ENCODE data around the gene ESPNL.

Gene ESPNL

DNA sequence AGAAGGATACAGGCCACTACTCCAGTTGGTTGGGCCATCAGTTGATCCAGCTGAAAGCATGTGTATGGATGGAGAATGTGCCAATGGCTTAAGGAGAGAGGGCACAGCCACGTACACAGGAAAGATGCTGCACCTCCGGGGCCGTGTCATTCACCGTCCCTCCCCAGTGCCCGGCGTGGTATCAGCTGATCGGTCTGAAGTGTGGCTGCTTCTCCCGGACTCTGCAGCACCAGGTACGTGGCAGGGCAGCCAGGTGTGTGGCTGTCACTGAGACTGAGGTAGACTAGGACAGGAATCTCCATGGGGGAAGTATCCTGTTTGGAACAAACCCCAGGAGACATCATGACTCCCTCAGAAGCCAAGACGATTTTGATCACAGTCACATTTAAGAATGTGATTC is 54.4 kb downstream of the ESPNL start:
- peaks cover 4 to 8% (median 8%) of the 10 kb centered on the region in 11 experiments; a peak in 16 of 22 replicates for H3K27me3 ChIP-seq

DNA sequence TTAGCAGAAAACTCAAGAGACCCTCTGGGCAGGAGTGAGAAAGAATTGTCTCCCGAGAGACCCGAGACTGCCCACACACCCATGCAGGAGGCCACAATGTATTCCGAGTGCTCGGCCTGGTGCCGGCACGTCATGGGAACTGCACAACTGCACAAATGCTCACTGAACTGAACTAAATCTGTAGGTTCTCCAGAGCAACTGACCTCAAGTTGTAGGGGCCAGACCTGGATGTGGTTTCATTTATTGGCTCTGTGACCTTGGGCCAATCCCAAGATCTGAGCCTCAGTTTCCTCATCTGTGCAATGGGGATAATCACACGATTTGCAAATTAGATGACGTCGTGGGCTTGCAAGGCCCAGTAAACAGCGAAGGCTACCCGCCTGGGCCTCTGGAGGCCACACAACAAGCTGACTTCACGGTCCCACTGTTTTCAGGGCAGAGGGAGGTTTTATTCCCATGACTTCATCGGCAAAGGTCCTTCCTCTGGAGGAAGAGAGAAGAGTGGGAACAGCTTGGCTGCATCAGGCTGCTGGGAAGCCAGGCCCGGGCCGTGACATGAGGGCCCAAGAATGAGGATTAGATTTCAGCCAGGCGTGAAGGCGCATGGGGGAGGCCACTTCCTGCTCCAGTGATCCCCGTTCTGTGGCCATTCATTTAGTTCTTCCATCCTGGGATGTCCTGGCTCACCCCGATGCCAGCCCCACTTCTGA is 55.1 kb downstream of the ESPNL start:
- Histone ChIP-seq H3K27ac (no peak overlapping the region), H3K4me2 (peak overlapping the region in 9 of 11 experiments; percentile 3 to 42 (median 36); a peak in 12 of 22 replicates), H4K20me1 (peaks cover 0 to 22% (median 0%) of the 10 kb centered on the region in 11 experiments; a peak in 6 of 22 replicates)

More for the DNA sequence above, 54.4 kb downstream of the ESPNL start:
- Histone ChIP-seq H3K36me3 (no peaks in the 10 kb centered on the region), H3K9me3 (replicated peaks in 1 of 11) (peaks cover 0 to 11% (median 0%) of the 10 kb centered on the region in 11 experiments; a peak in 2 of 22 replicates), H3K27ac (no peak overlapping the region), H3K4me3 (no peak overlapping the region), H3K9ac (no peak overlapping the region), H4K20me1 (peaks cover 0 to 19% (median 0%) of the 10 kb centered on the region in 11 experiments; a peak in 6 of 22 replicates), H3K4me2 (peak overlapping the region in 1 of 11 experiments; percentile 42; a peak in 1 of 22 replicates), H3K4me1 (peaks cover 3 to 47% (median 38%) of the 10 kb centered on the region in 10 experiments)
- TF ChIP-seq Cebpa-rat (IDR thresholded peaks at IDR 0.05), result no peak

DNA sequence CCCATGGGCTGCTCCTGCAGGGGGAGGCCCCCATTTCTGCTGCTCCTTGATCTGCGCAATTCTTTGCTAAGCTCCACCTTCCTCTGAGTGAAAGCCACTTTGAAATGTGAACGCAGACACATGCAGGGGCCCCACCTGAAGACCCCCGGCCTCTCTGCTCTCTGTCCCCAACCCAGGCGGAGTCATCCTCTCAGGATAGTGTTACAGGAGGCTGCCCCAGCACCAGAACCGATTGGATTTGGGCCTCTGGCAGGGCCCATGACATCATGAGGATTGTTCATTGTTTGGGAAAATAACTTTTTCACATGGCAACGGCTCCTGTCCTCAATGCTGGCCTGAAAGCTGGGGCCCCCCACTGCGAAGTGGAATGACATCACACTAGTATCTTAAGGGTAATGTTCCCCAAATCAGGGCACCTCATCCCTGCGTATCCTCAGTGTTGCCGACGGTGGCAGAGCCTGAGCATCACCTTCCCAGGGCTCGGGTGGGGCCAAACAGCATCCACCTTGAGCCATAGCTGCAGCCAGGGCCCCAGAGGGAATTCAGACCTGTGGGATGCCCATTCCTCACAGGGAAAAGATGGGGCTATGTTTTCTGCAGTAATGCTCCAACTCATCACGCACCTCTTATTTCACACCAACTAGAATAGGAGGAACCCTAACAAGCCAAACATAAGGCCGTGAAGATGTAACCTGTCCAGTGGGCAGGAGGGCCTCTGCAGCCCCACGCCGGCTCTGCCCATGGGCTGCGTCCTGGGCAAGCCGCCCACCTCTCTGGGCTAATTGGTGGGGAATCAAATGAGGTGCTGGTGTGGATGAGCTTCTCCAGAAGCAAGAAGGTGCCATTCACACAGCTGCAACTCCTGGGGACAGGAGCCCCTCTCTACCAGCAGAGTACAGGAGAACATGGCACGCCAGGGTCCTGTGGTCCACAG is 55.9 kb downstream of the ESPNL start:
- no peak for TF ChIP-seq Cebpa-rat (IDR thresholded peaks at IDR 0.05)
- peak overlapping the region in 7 of 11 experiments; percentile 3 to 42 (median 36); a peak in 11 of 22 replicates for H3K4me2 ChIP-seq

More for the DNA sequence above, 55.1 kb downstream of the ESPNL start:
- Histone ChIP-seq H3K4me3 (no peak overlapping the region), H3K36me3 (no peaks in the 10 kb centered on the region), H3K9me3 (replicated peaks in 1 of 11) (peaks cover 0 to 11% (median 0%) of the 10 kb centered on the region in 11 experiments; a peak in 2 of 22 replicates), H3K4me1 (peaks cover 9 to 47% (median 42%) of the 10 kb centered on the region in 10 experiments), H3K27me3 (peaks cover 7 to 15% (median 14%) of the 10 kb centered on the region in 11 experiments; a peak in 16 of 22 replicates), H3K9ac (no peak overlapping the region)
- no peak for TF ChIP-seq Cebpa-rat (IDR thresholded peaks at IDR 0.05)

DNA sequence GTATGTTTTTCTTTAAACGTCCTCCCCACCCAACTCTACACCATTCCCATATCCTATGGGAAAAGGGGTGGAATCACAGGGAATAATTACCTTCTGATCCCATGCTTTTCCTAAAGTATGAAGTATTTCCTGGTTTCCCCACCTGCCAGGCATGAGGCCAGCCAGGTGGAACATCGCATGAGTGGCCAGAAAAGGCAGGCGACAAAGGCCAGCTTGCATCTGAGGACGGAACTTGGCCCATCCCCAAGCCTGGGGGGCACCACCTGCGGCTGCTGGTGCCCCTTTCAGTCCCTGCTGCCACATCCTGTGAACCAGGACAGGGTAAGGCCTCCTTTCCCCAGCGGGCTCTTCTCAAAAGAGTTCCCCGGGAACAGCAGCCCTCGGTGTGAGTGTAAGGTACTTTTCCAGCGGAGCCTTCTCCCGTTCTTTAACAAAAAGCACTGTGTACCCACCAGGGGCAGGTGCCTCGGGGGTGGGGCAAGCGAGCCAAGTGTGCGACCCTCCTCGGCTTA is 57.4 kb downstream of the ESPNL start:
- peaks cover 0 to 11% (median 0%) of the 10 kb centered on the region in 11 experiments; a peak in 2 of 22 replicates for H3K9me3 ChIP-seq (replicated peaks in 1 of 11)
- no peak overlapping the region for H3K9ac ChIP-seq
- no peak overlapping the region for H3K27ac ChIP-seq
- H4K20me1 ChIP-seq, result peaks cover 0 to 24% (median 0%) of the 10 kb centered on the region in 11 experiments; a peak in 5 of 22 replicates
- no peak for TF ChIP-seq Cebpa-rat (IDR thresholded peaks at IDR 0.05)
- no peaks in the 10 kb centered on the region for H3K36me3 ChIP-seq
- H3K4me3 ChIP-seq, result no peak overlapping the region
- H3K4me1 ChIP-seq, result peaks cover 21 to 49% (median 42%) of the 10 kb centered on the region in 10 experiments
- H3K27me3 ChIP-seq, result peaks cover 7 to 19% (median 14%) of the 10 kb centered on the region in 11 experiments; a peak in 16 of 22 replicates
- H3K4me2 ChIP-seq, result no peak overlapping the region

More for the DNA sequence above, 55.9 kb downstream of the ESPNL start:
- H3K9ac ChIP-seq, result no peak overlapping the region
- peaks cover 0 to 11% (median 0%) of the 10 kb centered on the region in 11 experiments; a peak in 2 of 22 replicates for H3K9me3 ChIP-seq (replicated peaks in 1 of 11)
- H4K20me1 ChIP-seq, result peaks cover 0 to 22% (median 0%) of the 10 kb centered on the region in 11 experiments; a peak in 6 of 22 replicates
- H3K27ac ChIP-seq, result no peak overlapping the region
- peaks cover 17 to 48% (median 43%) of the 10 kb centered on the region in 10 experiments for H3K4me1 ChIP-seq
- no peaks in the 10 kb centered on the region for H3K36me3 ChIP-seq
- H3K27me3 ChIP-seq, result peaks cover 7 to 19% (median 14%) of the 10 kb centered on the region in 11 experiments; a peak in 16 of 22 replicates
- no peak overlapping the region for H3K4me3 ChIP-seq

DNA sequence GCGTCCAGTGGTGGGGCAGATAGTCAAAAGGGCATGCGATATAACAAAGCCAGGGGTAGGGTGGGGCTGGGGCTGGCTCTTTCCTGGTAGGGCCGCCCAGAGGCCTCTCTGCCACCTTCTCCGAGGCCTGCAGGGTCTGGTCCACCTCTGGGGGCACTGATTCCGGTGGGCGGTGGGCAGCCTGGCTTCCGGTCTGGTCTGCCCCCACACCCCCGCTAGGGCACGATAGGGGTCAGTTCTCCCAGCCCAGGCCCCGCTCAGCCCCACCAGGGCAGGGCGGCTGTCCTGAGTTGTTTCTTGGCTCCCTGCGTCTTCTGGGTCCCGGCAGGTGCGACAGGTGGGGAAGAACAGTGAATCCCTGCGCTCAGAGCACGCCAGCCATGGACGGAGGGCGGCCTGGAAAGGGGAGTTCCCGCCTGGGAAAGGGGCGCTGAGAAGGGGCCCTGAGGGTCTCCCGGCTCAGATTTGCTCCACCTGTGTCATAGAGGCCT is 57.9 kb downstream of the ESPNL start:
- H3K27ac ChIP-seq, result no peak overlapping the region
- no peaks in the 10 kb centered on the region for H3K36me3 ChIP-seq
- no peak overlapping the region for H3K9ac ChIP-seq
- H3K27me3 ChIP-seq, result peaks cover 7 to 19% (median 14%) of the 10 kb centered on the region in 11 experiments; a peak in 16 of 22 replicates
- H3K9me3 ChIP-seq (replicated peaks in 1 of 11), result peaks cover 0 to 11% (median 0%) of the 10 kb centered on the region in 11 experiments; a peak in 2 of 22 replicates
- H3K4me2 ChIP-seq, result no peak overlapping the region; a peak in 1 of 22 replicates
- no peak for TF ChIP-seq Cebpa-rat (IDR thresholded peaks at IDR 0.05)
- peaks cover 21 to 52% (median 42%) of the 10 kb centered on the region in 10 experiments for H3K4me1 ChIP-seq
- peaks cover 0 to 26% (median 0%) of the 10 kb centered on the region in 11 experiments; a peak in 5 of 22 replicates for H4K20me1 ChIP-seq
- H3K4me3 ChIP-seq, result no peak overlapping the region

DNA sequence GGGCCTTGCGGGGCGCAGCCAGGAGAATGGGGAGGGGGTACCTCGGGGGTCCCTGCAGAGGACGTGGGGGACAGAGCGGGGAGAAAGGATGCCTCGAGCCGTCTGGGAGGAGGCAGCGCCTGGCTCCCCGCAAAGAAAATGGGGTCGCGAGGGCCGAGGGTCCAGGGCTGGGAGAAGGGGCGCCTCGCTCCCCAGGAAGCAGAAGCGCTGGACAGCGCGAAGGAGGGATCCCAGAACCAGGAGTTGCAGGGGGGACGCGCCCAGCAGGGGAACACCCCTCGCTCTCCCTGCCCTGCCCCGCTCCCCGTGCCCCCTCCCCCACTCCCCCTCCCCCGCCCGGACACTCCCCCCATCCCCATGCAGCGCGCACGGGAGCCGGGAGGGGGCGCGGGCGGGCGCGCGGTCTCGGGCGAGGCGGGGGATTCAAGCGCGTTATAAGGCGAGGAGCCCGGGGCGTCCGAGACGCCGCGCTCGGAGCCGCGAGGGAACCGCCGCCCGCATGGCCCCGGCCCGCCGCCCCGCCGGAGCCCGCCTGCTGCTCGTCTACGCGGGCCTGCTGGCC is 58.5 kb downstream of the ESPNL start, which contains the start of gene ERFE:
Gene ERFE (plus strand): TSS at position 462 of the 562 bp plus-strand sequence. CDS start 38 bp downstream, at position 500.
- Histone ChIP-seq H3K27me3 (peaks cover 7 to 19% (median 14%) of the 10 kb centered on the region in 11 experiments; a peak in 16 of 22 replicates), H4K20me1 (peaks cover 0 to 26% (median 0%) of the 10 kb centered on the region in 11 experiments; a peak in 5 of 22 replicates), H3K4me1 (peaks cover 21 to 52% (median 42%) of the 10 kb centered on the region in 10 experiments), H3K27ac (peak within 1 kb of the TSS in 9 of 11 experiments; percentile 33 to 83 (median 75); a peak in 16 of 22 replicates), H3K36me3 (no peaks in the 10 kb centered on the region), H3K4me2 (peak within 1 kb of the TSS; percentile 84 to 98 (median 97)), H3K9ac (peak within 1 kb of the TSS; percentile 64 to 88 (median 78)), H3K9me3 (replicated peaks in 1 of 11) (peaks cover 0 to 8% (median 0%) of the 10 kb centered on the region in 11 experiments; a peak in 2 of 22 replicates), H3K4me3 (peak within 1 kb of the TSS; percentile 55 to 75 (median 66))
- TF ChIP-seq Cebpa-rat (IDR thresholded peaks at IDR 0.05), result no peak

DNA sequence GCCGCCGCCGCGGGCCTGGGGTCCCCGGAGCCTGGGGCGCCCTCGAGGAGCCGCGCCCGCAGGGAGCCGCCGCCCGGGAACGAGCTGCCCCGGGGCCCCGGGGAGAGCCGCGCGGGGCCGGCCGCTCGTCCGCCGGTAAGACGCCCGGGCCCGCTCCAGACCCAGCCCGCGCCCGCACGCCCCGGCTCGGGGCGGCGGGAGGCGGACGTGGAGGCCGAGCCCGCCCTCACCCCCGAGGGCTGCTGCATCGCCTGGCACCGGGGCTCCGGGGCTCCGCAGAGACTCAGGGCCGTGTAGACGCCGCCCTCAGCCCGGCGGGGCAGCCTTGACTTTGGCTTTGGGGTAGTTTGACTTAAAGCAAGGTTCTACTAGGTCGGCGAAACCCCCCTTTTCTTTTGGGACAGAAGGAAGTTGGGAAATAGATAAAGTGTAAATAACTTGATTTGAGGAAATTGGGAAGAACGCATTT is 59.0 kb downstream of the ESPNL start:
- H3K9ac ChIP-seq, result peak overlapping the region; percentile 64 to 88 (median 78)
- peaks cover 0 to 3% (median 0%) of the 10 kb centered on the region in 11 experiments; a peak in 2 of 22 replicates for H3K9me3 ChIP-seq (replicated peaks in 1 of 11)
- peak overlapping the region; percentile 84 to 98 (median 97) for H3K4me2 ChIP-seq
- peak overlapping the region; percentile 55 to 75 (median 66) for H3K4me3 ChIP-seq
- peak overlapping the region in 9 of 11 experiments; percentile 33 to 83 (median 75); a peak in 16 of 22 replicates for H3K27ac ChIP-seq
- TF ChIP-seq Cebpa-rat (IDR thresholded peaks at IDR 0.05), result no peak
- H3K4me1 ChIP-seq, result peaks cover 21 to 52% (median 42%) of the 10 kb centered on the region in 10 experiments
- H3K27me3 ChIP-seq, result peaks cover 7 to 19% (median 14%) of the 10 kb centered on the region in 11 experiments; a peak in 16 of 22 replicates
- H4K20me1 ChIP-seq, result peaks cover 0 to 26% (median 0%) of the 10 kb centered on the region in 11 experiments; a peak in 5 of 22 replicates
- no peaks in the 10 kb centered on the region for H3K36me3 ChIP-seq
